ENCODE data around the gene PLPP3. TPM values are rescaled to one million over a fixed set of nuclear protein-coding genes. Genes with fewer than 3 reads are reported as not detected.

PLPP3 gene
- total and polyA plus RNA-seq, 2 experiments from 2014 or later: 41.9 to 61.9 TPM

DNA sequence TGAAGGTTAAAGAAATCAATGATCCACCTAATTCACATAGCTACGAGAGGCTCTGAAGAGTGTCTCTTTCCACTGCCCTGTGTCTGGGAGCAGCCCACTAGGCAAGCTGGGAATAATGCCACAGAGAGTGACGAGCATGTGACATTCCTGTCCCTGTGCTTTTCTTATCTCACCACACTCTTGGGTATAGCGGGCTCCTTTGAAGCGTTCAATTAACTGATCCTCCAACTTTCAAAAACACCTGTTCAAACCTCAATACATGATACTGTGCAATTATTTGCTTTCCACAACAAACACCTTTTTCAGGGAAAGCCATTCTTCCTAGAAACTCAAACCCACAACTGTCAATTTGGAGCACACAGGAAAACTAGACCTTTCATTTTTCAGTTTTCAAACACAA, 43.4 kb downstream of the PLPP3 start (continued):
- TF ChIP-seq, protein P1, sequence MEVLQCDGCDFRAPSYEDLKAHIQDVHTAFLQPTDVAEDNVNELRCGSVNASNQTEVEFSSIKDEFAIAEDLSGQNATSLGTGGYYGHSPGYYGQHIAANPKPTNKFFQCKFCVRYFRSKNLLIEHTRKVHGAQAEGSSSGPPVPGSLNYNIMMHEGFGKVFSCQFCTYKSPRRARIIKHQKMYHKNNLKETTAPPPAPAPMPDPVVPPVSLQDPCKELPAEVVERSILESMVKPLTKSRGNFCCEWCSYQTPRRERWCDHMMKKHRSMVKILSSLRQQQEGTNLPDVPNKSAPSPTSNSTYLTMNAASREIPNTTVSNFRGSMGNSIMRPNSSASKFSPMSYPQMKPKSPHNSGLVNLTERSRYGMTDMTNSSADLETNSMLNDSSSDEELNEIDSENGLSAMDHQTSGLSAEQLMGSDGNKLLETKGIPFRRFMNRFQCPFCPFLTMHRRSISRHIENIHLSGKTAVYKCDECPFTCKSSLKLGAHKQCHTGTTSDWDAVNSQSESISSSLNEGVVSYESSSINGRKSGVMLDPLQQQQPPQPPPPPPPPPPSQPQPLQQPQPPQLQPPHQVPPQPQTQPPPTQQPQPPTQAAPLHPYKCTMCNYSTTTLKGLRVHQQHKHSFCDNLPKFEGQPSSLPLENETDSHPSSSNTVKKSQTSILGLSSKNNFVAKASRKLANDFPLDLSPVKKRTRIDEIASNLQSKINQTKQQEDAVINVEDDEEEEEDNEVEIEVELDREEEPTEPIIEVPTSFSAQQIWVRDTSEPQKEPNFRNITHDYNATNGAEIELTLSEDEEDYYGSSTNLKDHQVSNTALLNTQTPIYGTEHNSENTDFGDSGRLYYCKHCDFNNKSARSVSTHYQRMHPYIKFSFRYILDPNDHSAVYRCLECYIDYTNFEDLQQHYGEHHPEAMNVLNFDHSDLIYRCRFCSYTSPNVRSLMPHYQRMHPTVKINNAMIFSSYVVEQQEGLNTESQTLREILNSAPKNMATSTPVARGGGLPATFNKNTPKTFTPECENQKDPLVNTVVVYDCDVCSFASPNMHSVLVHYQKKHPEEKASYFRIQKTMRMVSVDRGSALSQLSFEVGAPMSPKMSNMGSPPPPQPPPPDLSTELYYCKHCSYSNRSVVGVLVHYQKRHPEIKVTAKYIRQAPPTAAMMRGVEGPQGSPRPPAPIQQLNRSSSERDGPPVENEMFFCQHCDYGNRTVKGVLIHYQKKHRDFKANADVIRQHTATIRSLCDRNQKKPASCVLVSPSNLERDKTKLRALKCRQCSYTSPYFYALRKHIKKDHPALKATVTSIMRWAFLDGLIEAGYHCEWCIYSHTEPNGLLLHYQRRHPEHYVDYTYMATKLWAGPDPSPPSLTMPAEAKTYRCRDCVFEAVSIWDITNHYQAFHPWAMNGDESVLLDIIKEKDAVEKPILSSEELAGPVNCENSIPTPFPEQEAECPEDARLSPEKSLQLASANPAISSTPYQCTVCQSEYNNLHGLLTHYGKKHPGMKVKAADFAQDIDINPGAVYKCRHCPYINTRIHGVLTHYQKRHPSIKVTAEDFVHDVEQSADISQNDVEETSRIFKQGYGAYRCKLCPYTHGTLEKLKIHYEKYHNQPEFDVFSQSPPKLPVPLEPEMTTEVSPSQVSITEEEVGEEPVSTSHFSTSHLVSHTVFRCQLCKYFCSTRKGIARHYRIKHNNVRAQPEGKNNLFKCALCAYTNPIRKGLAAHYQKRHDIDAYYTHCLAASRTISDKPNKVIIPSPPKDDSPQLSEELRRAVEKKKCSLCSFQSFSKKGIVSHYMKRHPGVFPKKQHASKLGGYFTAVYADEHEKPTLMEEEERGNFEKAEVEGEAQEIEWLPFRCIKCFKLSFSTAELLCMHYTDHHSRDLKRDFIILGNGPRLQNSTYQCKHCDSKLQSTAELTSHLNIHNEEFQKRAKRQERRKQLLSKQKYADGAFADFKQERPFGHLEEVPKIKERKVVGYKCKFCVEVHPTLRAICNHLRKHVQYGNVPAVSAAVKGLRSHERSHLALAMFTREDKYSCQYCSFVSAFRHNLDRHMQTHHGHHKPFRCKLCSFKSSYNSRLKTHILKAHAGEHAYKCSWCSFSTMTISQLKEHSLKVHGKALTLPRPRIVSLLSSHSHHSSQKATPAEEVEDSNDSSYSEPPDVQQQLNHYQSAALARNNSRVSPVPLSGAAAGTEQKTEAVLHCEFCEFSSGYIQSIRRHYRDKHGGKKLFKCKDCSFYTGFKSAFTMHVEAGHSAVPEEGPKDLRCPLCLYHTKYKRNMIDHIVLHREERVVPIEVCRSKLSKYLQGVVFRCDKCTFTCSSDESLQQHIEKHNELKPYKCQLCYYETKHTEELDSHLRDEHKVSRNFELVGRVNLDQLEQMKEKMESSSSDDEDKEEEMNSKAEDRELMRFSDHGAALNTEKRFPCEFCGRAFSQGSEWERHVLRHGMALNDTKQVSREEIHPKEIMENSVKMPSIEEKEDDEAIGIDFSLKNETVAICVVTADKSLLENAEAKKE (CRISPR knock-in tag; IDR thresholded peaks at IDR 0.05): no peak
- TF ChIP-seq, protein P2, sequence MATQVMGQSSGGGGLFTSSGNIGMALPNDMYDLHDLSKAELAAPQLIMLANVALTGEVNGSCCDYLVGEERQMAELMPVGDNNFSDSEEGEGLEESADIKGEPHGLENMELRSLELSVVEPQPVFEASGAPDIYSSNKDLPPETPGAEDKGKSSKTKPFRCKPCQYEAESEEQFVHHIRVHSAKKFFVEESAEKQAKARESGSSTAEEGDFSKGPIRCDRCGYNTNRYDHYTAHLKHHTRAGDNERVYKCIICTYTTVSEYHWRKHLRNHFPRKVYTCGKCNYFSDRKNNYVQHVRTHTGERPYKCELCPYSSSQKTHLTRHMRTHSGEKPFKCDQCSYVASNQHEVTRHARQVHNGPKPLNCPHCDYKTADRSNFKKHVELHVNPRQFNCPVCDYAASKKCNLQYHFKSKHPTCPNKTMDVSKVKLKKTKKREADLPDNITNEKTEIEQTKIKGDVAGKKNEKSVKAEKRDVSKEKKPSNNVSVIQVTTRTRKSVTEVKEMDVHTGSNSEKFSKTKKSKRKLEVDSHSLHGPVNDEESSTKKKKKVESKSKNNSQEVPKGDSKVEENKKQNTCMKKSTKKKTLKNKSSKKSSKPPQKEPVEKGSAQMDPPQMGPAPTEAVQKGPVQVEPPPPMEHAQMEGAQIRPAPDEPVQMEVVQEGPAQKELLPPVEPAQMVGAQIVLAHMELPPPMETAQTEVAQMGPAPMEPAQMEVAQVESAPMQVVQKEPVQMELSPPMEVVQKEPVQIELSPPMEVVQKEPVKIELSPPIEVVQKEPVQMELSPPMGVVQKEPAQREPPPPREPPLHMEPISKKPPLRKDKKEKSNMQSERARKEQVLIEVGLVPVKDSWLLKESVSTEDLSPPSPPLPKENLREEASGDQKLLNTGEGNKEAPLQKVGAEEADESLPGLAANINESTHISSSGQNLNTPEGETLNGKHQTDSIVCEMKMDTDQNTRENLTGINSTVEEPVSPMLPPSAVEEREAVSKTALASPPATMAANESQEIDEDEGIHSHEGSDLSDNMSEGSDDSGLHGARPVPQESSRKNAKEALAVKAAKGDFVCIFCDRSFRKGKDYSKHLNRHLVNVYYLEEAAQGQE (IDR thresholded peaks at IDR 0.05; ENCODE audit: unreplicated experiment): no peak
- TF ChIP-seq ZNF331 (CRISPR knock-in tag; IDR thresholded peaks at IDR 0.05; ENCODE audit: low read depth): no peak
- TF ChIP-seq NANOG (IDR thresholded peaks at IDR 0.05; ENCODE audit: borderline replicate concordance): no peak
- no peak for TF ChIP-seq POLR2AphosphoS5 (IDR thresholded peaks at IDR 0.05; ENCODE audit: low read depth)
- no peak for TF ChIP-seq ZNF114 (CRISPR knock-in tag; IDR thresholded peaks at IDR 0.05)

DNA sequence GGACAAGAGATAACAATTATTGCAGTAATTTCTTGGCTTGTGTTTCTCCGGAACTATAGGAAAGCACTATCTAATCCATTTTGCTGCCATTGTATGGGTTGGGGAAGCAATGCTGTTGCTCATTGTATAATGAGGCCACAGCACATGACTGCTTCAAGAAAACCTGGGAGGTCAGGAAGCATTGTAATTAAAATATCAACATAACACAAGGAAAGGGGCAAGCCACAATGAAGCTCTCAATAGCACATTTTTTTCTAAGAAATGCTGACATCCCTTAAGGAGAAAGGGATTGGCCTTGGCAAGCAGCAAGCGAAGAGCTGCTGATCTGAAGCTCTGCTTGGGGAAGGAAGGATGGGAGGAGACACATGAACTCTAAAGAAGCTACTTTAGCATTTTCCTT, 44.0 kb downstream of the PLPP3 start:
- DNase-seq (ENCODE audit: low spot score) (peak; percentile 93), ATAC-seq (peak; percentile 89)
- Mint-ChIP-seq H3K4me1 (peaks cover 68% of the 10 kb centered on the region), H3K9me3 (no peaks in the 10 kb centered on the region), H3K4me3 (no peak overlapping the region), H3K27ac (peak overlapping the region; percentile 96), H3K36me3 (ENCODE audit: low read depth) (peaks cover 30% of the 10 kb centered on the region), H3K27me3 (ENCODE audit: insufficient read depth, low read depth, poor library complexity) (no peaks in the 10 kb centered on the region)
- Histone ChIP-seq H3F3A (replicated peaks; ENCODE audit: low read depth) (peaks cover 13% of the 10 kb centered on the region), H3K79me2 (replicated peaks; ENCODE audit: insufficient read depth) (peaks cover 86% of the 10 kb centered on the region), H3K27me3 (ENCODE audit: insufficient read depth) (no peaks in the 10 kb centered on the region), H2AFZ (no peak overlapping the region), H3K4me2 (peak overlapping the region; percentile 6), H3K4me3 (no peak overlapping the region), H3K27ac (ENCODE audit: low read depth) (peak overlapping the region; percentile 90), H3K9me2 (ENCODE audit: insufficient read depth) (peaks cover 6% of the 10 kb centered on the region; the same call in 1 of the 2 replicates), H3K4me1 (ENCODE audit: insufficient read depth) (peaks cover 91% of the 10 kb centered on the region), H3K36me3 (ENCODE audit: insufficient read depth) (no peaks in the 10 kb centered on the region; the same call in 1 of the 2 replicates), H4K20me1 (replicated peaks; ENCODE audit: insufficient read depth) (no peaks in the 10 kb centered on the region)
- TF ChIP-seq EZH2phosphoT487 (IDR thresholded peaks at IDR 0.05; ENCODE audit: unreplicated experiment): no peak
